HepG2 (cell line): ENCODE results near the gene MMRN2. TPM values are rescaled to one million over a fixed set of nuclear protein-coding genes. Genes with fewer than 3 reads are reported as not detected.

Source experiments
- ATAC-seq: fragments of 200-7000 bp; cut with Tn5 transposase; 3 replicates; pipeline ENCODE4 v1.9.1; 2020; ENCODE audit warnings: mild to moderate bottlenecking, moderate library complexity
- BruUV-seq: library from RNA; stranded (reverse); fragments of 400-500 nt; replicated peaks from 2 replicates; lab custom pipeline; 2021; lab: Mats Ljungman, UMichigan
- CTCF ChIA-PET: fragments of 300-600 bp; formaldehyde crosslinking; extraction: SDS; loops from one replicate; lab custom pipeline; 2021; ENCODE audit warnings: low total read pairs, inconsistent platforms, low intra/inter-chr PET ratio; lab: Yijun Ruan, JAX
- POLR2A ChIA-PET: fragments of 350-600 bp; sonication (Branson Sonifier 250); formaldehyde crosslinking; loops from one replicate; lab custom pipeline; 2020; ENCODE audit warnings: antibody characterized with exemption, inconsistent platforms; lab: Yijun Ruan, JAX
- DNase-seq: peaks from one replicate; pipeline ENCODE4 v3.0.0-alpha.2; 2015; ENCODE audit warnings: low spot score
- FAIRE-seq: peaks from 3 replicates; lab custom pipeline; 2011; peaks lifted over from hg19 to GRCh38; lab: Jason Lieb, UNC
- H2AFZ ChIP-seq: one replicate; pipeline ENCODE4 v1.6.1; 2011; ENCODE audit warnings: low read length, inconsistent platforms
- H3K27ac ChIP-seq: fragments of 300-600 bp; 3 replicates; pipeline ENCODE4 v1.8.0; 2011; ENCODE audit warnings: mixed run types, mild to moderate bottlenecking, mixed read lengths, low read length, inconsistent platforms; ENCODE audit not compliant: insufficient read depth; ENCODE audit errors: extremely low read length
- H3K27me3 ChIP-seq, 2 experiments: fragments of 200-600 bp in 1 of 2; 2 replicates in 1 of 2; 3 replicates in 1 of 2; pipeline versions ENCODE4 v1.6.0 to v1.8.0; 2011; ENCODE audit warnings: low read length in 2 of 2, mild to moderate bottlenecking in 2 of 2, moderate library complexity in 2 of 2, inconsistent platforms in 1 of 2; ENCODE audit not compliant: insufficient read depth in 2 of 2, control insufficient read depth in 1 of 2
- H3K36me3 ChIP-seq, 2 experiments: fragments of 200-600 bp in 1 of 2; replicated peaks in 1 of 2; 2 replicates in 1 of 2; 3 replicates in 1 of 2; pipeline versions ENCODE4 v1.5.1 to v1.8.0; 2011; ENCODE audit warnings: low read length in 2 of 2, inconsistent platforms in 1 of 2; ENCODE audit not compliant: insufficient read depth in 2 of 2, control insufficient read depth in 1 of 2
- H3K4me1 ChIP-seq: 2 replicates; pipeline ENCODE4 v1.5.1; 2012; ENCODE audit warnings: low read length, inconsistent platforms; ENCODE audit not compliant: insufficient read depth
- H3K4me2 ChIP-seq: 2 replicates; pipeline ENCODE4 v1.6.0; 2011; ENCODE audit warnings: low read depth, low read length, inconsistent platforms
- H3K4me3 ChIP-seq, 3 experiments: fragments of 200-600 bp in 1 of 3; sonication (generic), shearing (Covaris generic) in 1 of 3; replicated peaks in 1 of 3; 2 replicates each; pipeline ENCODE4 v1.5.1; 2011 to 2016; ENCODE audit warnings: low read length in 3 of 3, inconsistent platforms in 2 of 3, low read depth in 2 of 3, mild to moderate bottlenecking in 2 of 3, control low read depth in 1 of 3, mixed read lengths in 1 of 3; ENCODE audit not compliant: insufficient read depth in 1 of 3
- H3K79me2 ChIP-seq: one replicate; pipeline ENCODE4 v1.6.1; 2011; ENCODE audit warnings: low read length, inconsistent platforms; ENCODE audit not compliant: insufficient read depth
- H3K9ac ChIP-seq: 2 replicates; pipeline ENCODE4 v1.6.0; 2011; ENCODE audit warnings: mild to moderate bottlenecking, low read depth, low read length, inconsistent platforms; ENCODE audit not compliant: insufficient read depth
- H3K9me3 ChIP-seq: 2 replicates; pipeline ENCODE4 v1.5.1; 2012; ENCODE audit warnings: mild to moderate bottlenecking, low read length
- H4K20me1 ChIP-seq: 2 replicates; pipeline ENCODE4 v1.6.0; 2011; ENCODE audit warnings: inconsistent platforms, mild to moderate bottlenecking, low read length, moderate library complexity; ENCODE audit not compliant: insufficient read depth
- AGO2 ChIP-seq: fragments of 200-400 bp; formaldehyde crosslinking; optimal IDR thresholded peaks from 2 replicates; pipeline ENCODE3; 2017; ENCODE audit warnings: mild to moderate bottlenecking, low read depth, low read length, moderate library complexity
- FIP1L1 ChIP-seq: fragments of 200-400 bp; formaldehyde crosslinking; IDR thresholded peaks from 2 replicates; pipeline ENCODE4 v1.6.1; 2018; ENCODE audit warnings: low read depth, mild to moderate bottlenecking, low read length, moderate library complexity, borderline replicate concordance; ENCODE audit not compliant: insufficient read depth
- JARID2 ChIP-seq: sonication (generic); formaldehyde crosslinking; IDR thresholded peaks from 2 replicates; pipeline ENCODE4 v1.8.1; 2023; ENCODE audit warnings: missing genetic modification reagents, inconsistent platforms; ENCODE audit not compliant: insufficient replicate concordance
- MAF1 ChIP-seq: sonication (generic); formaldehyde crosslinking; IDR thresholded peaks from 2 replicates; pipeline ENCODE4 v1.5.0; 2020; ENCODE audit warnings: missing genetic modification reagents, borderline replicate concordance
- NFE2L2 ChIP-seq: fragments of 150-350 bp; IDR thresholded peaks from 2 replicates; pipeline ENCODE4 v1.6.1; 2014; ENCODE audit warnings: low read length
- NKX3-1 ChIP-seq: sonication (generic); formaldehyde crosslinking; IDR thresholded peaks from 2 replicates; pipeline ENCODE4 v1.5.0; 2020; ENCODE audit warnings: missing genetic modification reagents
- TCF7L2 ChIP-seq: IDR thresholded peaks from 2 replicates; pipeline ENCODE4 v1.6.1; 2011; ENCODE audit warnings: mild to moderate bottlenecking, low read depth, low read length, moderate library complexity
- TEAD2 ChIP-seq: sonication (generic); formaldehyde crosslinking; IDR thresholded peaks from 2 replicates; pipeline ENCODE4 v1.9.0; 2021; ENCODE audit warnings: missing genetic modification reagents
- ZFP37 ChIP-seq: sonication (generic); formaldehyde crosslinking; IDR thresholded peaks from 2 replicates; pipeline ENCODE4 v1.4.0; 2020; ENCODE audit warnings: missing genetic modification reagents, borderline replicate concordance
- ZHX1 ChIP-seq: sonication (generic); formaldehyde crosslinking; IDR thresholded peaks from 2 replicates; pipeline ENCODE4 v1.8.1; 2022; ENCODE audit warnings: low read depth, mild to moderate bottlenecking, missing genetic modification reagents
- ZMAT5 ChIP-seq: sonication (generic); formaldehyde crosslinking; IDR thresholded peaks from 2 replicates; pipeline ENCODE4 v1.5.0; 2020; ENCODE audit warnings: mild to moderate bottlenecking, low read depth, missing genetic modification reagents, borderline replicate concordance
- ZNF205 ChIP-seq: IDR thresholded peaks from 2 replicates; pipeline ENCODE4 v1.6.1; 2018; ENCODE audit warnings: missing biosample characterization, missing genetic modification reagents
- ZNF83 ChIP-seq: sonication (generic); formaldehyde crosslinking; IDR thresholded peaks from 2 replicates; pipeline ENCODE4 v1.4.0; 2020; ENCODE audit warnings: missing genetic modification reagents, mild to moderate bottlenecking, borderline replicate concordance
- ZNF883 ChIP-seq: sonication (generic); formaldehyde crosslinking; IDR thresholded peaks from 2 replicates; pipeline ENCODE4 v1.5.1; 2020; ENCODE audit warnings: mild to moderate bottlenecking, missing genetic modification reagents; ENCODE audit errors: not compliant biosample characterization
- ZSCAN9 ChIP-seq: IDR thresholded peaks from 2 replicates; pipeline ENCODE4 v1.6.1; 2016; ENCODE audit warnings: borderline replicate concordance
- WGBS: methylation state at CpG from one replicate; pipeline ENCODE4 v1.1.6; 2017; ENCODE audit warnings: low lambda C conversion rate; 5-methylcytosine and 5-hydroxymethylcytosine counted together
- in situ Hi-C: cut with HindIII; loops from 2 replicates; pipeline ENCODE4 v1.10.0; 2017; ENCODE audit warnings: low pct_unique_long_range_greater_than_20kb; ENCODE audit not compliant: extremely low pct_ligation_motif_present
- intact Hi-C: fragments of 100-400 bp; cut with micrococcal nuclease; formaldehyde crosslinking; loops from one replicate; pipeline ENCODE4 v1.10.0; 2022; ENCODE audit not compliant: unreplicated experiment
- polyA plus RNA-seq, 8 experiments: library from polyadenylated mRNA; depleted of rRNA in 3 of 8; stranded (reverse) in 7 of 8; unstranded in 1 of 8; fragments of >200 nt; fragmentation: Illumina TruSeq in 4 of 8; extraction: Trizol in 4 of 8; gene quantifications; 2 replicates each; pipeline versions ENCODE4 v1.2.1 to v1.2.3, GENCODE V29; 2011 to 2016; ENCODE audit warnings: low read depth in 4 of 8, missing spikeins in 1 of 8, mixed read lengths in 1 of 8; ENCODE audit not compliant: insufficient read depth in 1 of 8
- total RNA-seq, 5 experiments: library from RNA; depleted of rRNA; stranded (reverse); fragments of >200 nt; fragmentation: Illumina TruSeq; extraction: Trizol; gene quantifications; 2 replicates each; pipeline ENCODE4 v1.2.3, GENCODE V29; 2016; ENCODE audit warnings: low read depth in 1 of 5

MMRN2 gene
- total and polyA plus RNA-seq, 2 of the 13 experiments (the other 11 are each of a cell fraction or from before 2014, with no cell fraction given): 0.04 TPM; not detected in 1

GRCh38 chr10:86889997-86890396 is 67.4 kb downstream of the MMRN2 start:
- 98% methylated on average over 3 of the region's 3 CpGs for WGBS
- H3K36me3 ChIP-seq: peaks cover 2 to 31% of the 10 kb centered on the region in 2 experiments; a peak in 2 of 5 replicates
- H4K20me1 ChIP-seq: no peaks in the 10 kb centered on the region
- intact Hi-C loops: no loop called here
- no peak overlapping the region for H3K27ac ChIP-seq
- H3K27me3 ChIP-seq: no peaks in the 10 kb centered on the region
- ATAC-seq: no peak
- no peaks in the 10 kb centered on the region for H3K9me3 ChIP-seq
- TF ChIP-seq ZNF883 (no peak), ZHX1 (CRISPR knock-in tag) (no peak)
- TF ChIP-seq, all 625 proteins: peak for 0
- ChIA-PET CTCF (no interaction called here), POLR2A (interaction anchor here (1.0 kb wide), 1 partner anchor 133 kb away, joined by 3 read pairs; no protein-coding TSS in a partner anchor)
- H3K4me2 ChIP-seq: no peak overlapping the region
- in situ Hi-C loops: no loop called here
- BruUV-seq: no TSS peak
- no peaks in the 10 kb centered on the region for H3K79me2 ChIP-seq
- no peak for FAIRE-seq
- no peak for DNase-seq
- no peak overlapping the region for H2AFZ ChIP-seq
- H3K9ac ChIP-seq: no peak overlapping the region
- no peak overlapping the region for H3K4me3 ChIP-seq
- H3K4me1 ChIP-seq: no peaks in the 10 kb centered on the region

- H3K4me3 ChIP-seq: no peak overlapping the region
- no peaks in the 10 kb centered on the region for H4K20me1 ChIP-seq
- H3K27me3 ChIP-seq: no peaks in the 10 kb centered on the region
- WGBS: 96% methylated on average over 7 of the region's 7 CpGs
- H3K9me3 ChIP-seq: no peaks in the 10 kb centered on the region
- no peaks in the 10 kb centered on the region for H3K79me2 ChIP-seq
- CTCF ChIA-PET: no interaction called here
- in situ Hi-C loops (no loop called here), intact Hi-C loops (no loop called here)
- H3K4me2 ChIP-seq: no peak overlapping the region
- peaks cover 2 to 25% of the 10 kb centered on the region in 2 experiments; a peak in 2 of 5 replicates for H3K36me3 ChIP-seq
- BruUV-seq: no TSS peak
- ATAC-seq (no peak), FAIRE-seq (no peak), DNase-seq (no peak)
- H3K4me1 ChIP-seq: no peaks in the 10 kb centered on the region
- H2AFZ ChIP-seq: no peak overlapping the region
- H3K27ac ChIP-seq: no peak overlapping the region
- POLR2A ChIA-PET: no interaction called here
- H3K9ac ChIP-seq: no peak overlapping the region
- no peak for TF ChIP-seq TCF7L2
- TF ChIP-seq NFE2L2: no peak
- TF ChIP-seq AGO2: no peak
- TF ChIP-seq MAF1: no peak
- no peak for TF ChIP-seq ZNF83 (CRISPR knock-in tag)
- no peak for TF ChIP-seq TEAD2 (CRISPR knock-in tag)
- no peak for TF ChIP-seq ZMAT5 (CRISPR knock-in tag)
- TF ChIP-seq FIP1L1: no peak
- TF ChIP-seq NKX3-1: no peak
- no peak for TF ChIP-seq ZFP37 (CRISPR knock-in tag)
- no peak for TF ChIP-seq ZSCAN9
- no peak for TF ChIP-seq JARID2
- no peak for TF ChIP-seq ZNF205 (CRISPR knock-in tag)
Observed at GRCh38 chr10:86888585-86889381, 68.6 kb downstream of the MMRN2 start.
